Omental fat pad (tissue), 4 donors: ENCODE results near the gene NOLC1. TPM values are rescaled to one million over a fixed set of nuclear protein-coding genes. Genes with fewer than 3 reads are reported as not detected.

Experiments used
- ATAC-seq: fragments of 150-250 bp; one replicate; pipeline ENCODE4 v1.9.1; 2016; ENCODE audit warnings: mild to moderate bottlenecking, moderate library complexity; ENCODE audit not compliant: low FRiP score
- DNase-seq: peaks from one replicate; pipeline ENCODE4 v3.0.0-alpha.2; 2019; ENCODE audit warnings: low spot score
- total RNA-seq, 4 donors: library from RNA; depleted of rRNA; stranded (reverse); fragments of >200 nt; gene quantifications; one replicate each; pipeline ENCODE4 v1.1.0, GENCODE V29; 2016
- TF ChIP-seq, protein P1 (sequence below), 3 donors: fragments of 450-650 bp; IDR thresholded peaks; one replicate each; pipeline ENCODE4 v1.5.1; 2016 to 2017; ENCODE audit warnings: antibody characterized with exemption in 3 of 3, mild to moderate bottlenecking in 3 of 3, moderate library complexity in 2 of 3

NOLC1 gene
- total RNA-seq, 4 donors from 2014 or later = 35.3 to 229 (median 81.7) TPM

DNA sequence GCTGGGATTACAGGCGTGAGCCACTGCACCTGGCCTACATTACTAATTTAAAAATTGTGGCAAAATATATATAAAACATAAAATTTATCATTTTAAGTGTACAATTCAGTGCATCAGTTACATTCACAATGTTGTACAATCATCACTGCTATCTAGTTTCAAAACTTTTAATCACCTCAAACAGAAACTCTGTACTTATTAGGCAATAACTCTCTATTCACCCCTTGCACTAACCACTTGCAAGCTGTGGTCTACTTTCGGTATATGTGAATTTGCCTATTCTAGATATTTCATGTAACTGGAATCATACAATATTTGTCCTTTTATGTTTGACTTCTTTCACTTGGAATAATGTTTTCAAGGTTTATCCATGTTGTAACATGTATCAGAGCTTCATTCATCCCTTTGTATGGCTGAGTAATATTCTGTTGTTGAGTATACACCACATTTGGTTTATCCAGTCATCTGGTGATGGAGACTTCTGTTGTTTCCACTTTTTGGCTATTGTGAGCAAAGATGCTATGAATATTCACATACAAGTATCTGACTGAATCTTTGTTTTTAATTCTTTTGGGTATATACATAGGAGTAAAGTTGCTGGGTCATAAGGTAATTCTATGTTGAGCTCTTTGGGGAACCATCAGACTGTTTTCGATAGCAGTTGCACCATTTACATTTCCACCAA is 59.6 kb downstream of the NOLC1 start:
- ATAC-seq (no peak), DNase-seq (no peak)
- TF ChIP-seq, protein P1, sequence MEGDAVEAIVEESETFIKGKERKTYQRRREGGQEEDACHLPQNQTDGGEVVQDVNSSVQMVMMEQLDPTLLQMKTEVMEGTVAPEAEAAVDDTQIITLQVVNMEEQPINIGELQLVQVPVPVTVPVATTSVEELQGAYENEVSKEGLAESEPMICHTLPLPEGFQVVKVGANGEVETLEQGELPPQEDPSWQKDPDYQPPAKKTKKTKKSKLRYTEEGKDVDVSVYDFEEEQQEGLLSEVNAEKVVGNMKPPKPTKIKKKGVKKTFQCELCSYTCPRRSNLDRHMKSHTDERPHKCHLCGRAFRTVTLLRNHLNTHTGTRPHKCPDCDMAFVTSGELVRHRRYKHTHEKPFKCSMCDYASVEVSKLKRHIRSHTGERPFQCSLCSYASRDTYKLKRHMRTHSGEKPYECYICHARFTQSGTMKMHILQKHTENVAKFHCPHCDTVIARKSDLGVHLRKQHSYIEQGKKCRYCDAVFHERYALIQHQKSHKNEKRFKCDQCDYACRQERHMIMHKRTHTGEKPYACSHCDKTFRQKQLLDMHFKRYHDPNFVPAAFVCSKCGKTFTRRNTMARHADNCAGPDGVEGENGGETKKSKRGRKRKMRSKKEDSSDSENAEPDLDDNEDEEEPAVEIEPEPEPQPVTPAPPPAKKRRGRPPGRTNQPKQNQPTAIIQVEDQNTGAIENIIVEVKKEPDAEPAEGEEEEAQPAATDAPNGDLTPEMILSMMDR (IDR thresholded peaks at IDR 0.05) = no peak

Other genes with a start within 250 kb of the NOLC1 start
- gene ARMH3, start 96.2 kb upstream of the NOLC1 start, total RNA-seq = 10 to 100 TPM; 10.0 to 61.8 (median 12.7) TPM
- gene HPS6, start 87.0 kb upstream of the NOLC1 start, total RNA-seq = 10 to 100 TPM; 14.1 to 31.5 (median 22.5) TPM
- gene LDB1, start 32.0 kb upstream of the NOLC1 start, total RNA-seq = 10 to 100 TPM; 20.1 to 33.2 (median 30.9) TPM
- gene PPRC1, start 19.3 kb upstream of the NOLC1 start, total RNA-seq = 100 to 1,000 TPM in 1 of 4 donors, 10 to 100 TPM in 3; 15.4 to 105 (median 31.9) TPM
- gene ELOVL3, start 73.9 kb downstream of the NOLC1 start, total RNA-seq = 1 to 10 TPM in 3 of 4 donors, under 1 TPM in 1; 0.72 to 4.6 (median 2.1) TPM
- gene PITX3, start 89.1 kb downstream of the NOLC1 start, total RNA-seq = under 1 TPM in 2 of 4 donors, not detected in 2; 0.36 to 0.37 TPM
- gene GBF1, start 93.1 kb downstream of the NOLC1 start, total RNA-seq = 10 to 100 TPM; 28.1 to 34.9 (median 31.6) TPM
- gene NFKB2, start 243.3 kb downstream of the NOLC1 start, total RNA-seq = 10 to 100 TPM; 13.7 to 54.4 (median 28.8) TPM